ENCODE measurements around the gene NCBP3.

DNA sequence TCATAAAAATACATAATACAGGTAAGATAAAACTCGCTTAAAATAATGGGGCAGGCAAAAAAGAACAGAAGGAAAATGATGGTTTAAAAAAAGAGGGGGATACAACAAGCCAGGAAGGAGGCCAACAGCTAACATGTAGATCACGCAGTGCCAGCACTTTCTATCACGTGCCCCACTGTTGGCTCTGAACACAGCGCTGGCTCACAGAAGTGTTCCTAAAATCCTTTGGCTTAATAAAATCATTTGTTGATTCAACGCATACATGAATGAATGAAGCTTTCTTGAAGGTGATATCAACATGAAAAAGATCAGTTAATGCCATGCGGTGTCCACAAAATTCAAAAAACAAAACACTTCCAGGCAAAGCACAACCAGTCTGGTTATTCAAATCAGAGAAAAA, 53.6 kb downstream of the NCBP3 start:
- TF ChIP-seq, protein P1, sequence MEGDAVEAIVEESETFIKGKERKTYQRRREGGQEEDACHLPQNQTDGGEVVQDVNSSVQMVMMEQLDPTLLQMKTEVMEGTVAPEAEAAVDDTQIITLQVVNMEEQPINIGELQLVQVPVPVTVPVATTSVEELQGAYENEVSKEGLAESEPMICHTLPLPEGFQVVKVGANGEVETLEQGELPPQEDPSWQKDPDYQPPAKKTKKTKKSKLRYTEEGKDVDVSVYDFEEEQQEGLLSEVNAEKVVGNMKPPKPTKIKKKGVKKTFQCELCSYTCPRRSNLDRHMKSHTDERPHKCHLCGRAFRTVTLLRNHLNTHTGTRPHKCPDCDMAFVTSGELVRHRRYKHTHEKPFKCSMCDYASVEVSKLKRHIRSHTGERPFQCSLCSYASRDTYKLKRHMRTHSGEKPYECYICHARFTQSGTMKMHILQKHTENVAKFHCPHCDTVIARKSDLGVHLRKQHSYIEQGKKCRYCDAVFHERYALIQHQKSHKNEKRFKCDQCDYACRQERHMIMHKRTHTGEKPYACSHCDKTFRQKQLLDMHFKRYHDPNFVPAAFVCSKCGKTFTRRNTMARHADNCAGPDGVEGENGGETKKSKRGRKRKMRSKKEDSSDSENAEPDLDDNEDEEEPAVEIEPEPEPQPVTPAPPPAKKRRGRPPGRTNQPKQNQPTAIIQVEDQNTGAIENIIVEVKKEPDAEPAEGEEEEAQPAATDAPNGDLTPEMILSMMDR (IDR thresholded peaks at IDR 0.05), result no peak
- TF ChIP-seq POLR2A (IDR thresholded peaks at IDR 0.05), result no peak
